Gastroesophageal sphincter (tissue), 4 donors: ENCODE measurements around the gene SLC16A9. TPM values are rescaled to one million over a fixed set of nuclear protein-coding genes. Genes with fewer than 3 reads are reported as not detected.

Source experiments
- ATAC-seq: fragments of 150-250 bp; one replicate; pipeline ENCODE4 v1.9.1; 2016; ENCODE audit warnings: mild to moderate bottlenecking, moderate library complexity
- H3K27ac ChIP-seq, 4 donors: fragments of 200-600 bp; sonication (generic) in 3 of 4; 1 replicate in 3 of 4; 2 replicates in 1 of 4; pipeline ENCODE4 v1.5.1; 2016 to 2019
- H3K27me3 ChIP-seq: fragments of 200-600 bp; sonication (generic); one replicate; pipeline ENCODE4 v1.5.1; 2019
- H3K36me3 ChIP-seq, 2 donors: fragments of 200-600 bp; sonication (generic); one replicate each; pipeline ENCODE4 v1.5.1; 2019; ENCODE audit warnings: control low read depth in 1 of 2
- H3K4me1 ChIP-seq, 3 donors: fragments of 200-600 bp; sonication (generic); 1 replicate in 2 of 3; 2 replicates in 1 of 3; pipeline ENCODE4 v1.5.1; 2016 to 2019; ENCODE audit warnings: control low read depth in 2 of 3
- H3K4me3 ChIP-seq, 2 donors: fragments of 200-600 bp; sonication (generic); one replicate each; pipeline ENCODE4 v1.5.1; 2019; ENCODE audit warnings: mild to moderate bottlenecking in 1 of 2, moderate library complexity in 1 of 2
- H3K9me3 ChIP-seq, 3 donors: fragments of 200-600 bp; sonication (generic); one replicate each; pipeline ENCODE4 v1.5.1; 2017 to 2019; ENCODE audit warnings: control low read depth in 2 of 3
- CTCF ChIP-seq, 4 experiments: fragments of 200-600 bp in 2 of 4; fragments of 450-650 bp in 2 of 4; sonication (generic) in 1 of 4; IDR thresholded peaks; one replicate each; pipeline ENCODE4 v1.5.1; 2017 to 2019; ENCODE audit warnings: antibody characterized with exemption in 4 of 4, mild to moderate bottlenecking in 2 of 4, moderate library complexity in 2 of 4
- EP300 ChIP-seq: sonication (generic); formaldehyde crosslinking; IDR thresholded peaks from one replicate; pipeline ENCODE4 v1.6.1; 2017; ENCODE audit warnings: antibody characterized with exemption, mild to moderate bottlenecking
- POLR2A ChIP-seq, 2 donors: fragments of 450-650 bp; IDR thresholded peaks; one replicate each; pipeline ENCODE4 v1.6.1; 2017; ENCODE audit warnings: antibody characterized with exemption in 2 of 2, mild to moderate bottlenecking in 2 of 2, moderate library complexity in 1 of 2
- POLR2AphosphoS5 ChIP-seq: sonication (generic); formaldehyde crosslinking; IDR thresholded peaks from one replicate; pipeline ENCODE4 v1.6.1; 2017; ENCODE audit warnings: antibody characterized with exemption
- whole genome bisulfite sequencing, 2 donors: methylation state at CpG; one replicate each; pipeline ENCODE4 v1.1.5; 2018; ENCODE audit warnings: low coverage in 1 of 2; 5-methylcytosine and 5-hydroxymethylcytosine counted together
- total RNA-seq, 4 donors: library from RNA; depleted of rRNA; stranded (reverse); fragments of >200 nt; gene quantifications; one replicate each; pipeline ENCODE4 v1.1.0, GENCODE V29; 2016

Gene SLC16A9
- total RNA-seq, 4 donors from 2014 or later, result 0.54 to 2.2 (median 1.2) TPM

GRCh38 chr10:59704630-59705029 is 5.0 kb downstream of the SLC16A9 start:
- TF ChIP-seq POLR2A (IDR thresholded peaks at IDR 0.05) (no peak), CTCF (IDR thresholded peaks at IDR 0.05) (no peak), EP300 (no peak), POLR2AphosphoS5 (no peak)
- 64% methylated on average over 2 of the region's 2 CpGs; no CpG with 5 or more reads in 1 of the 2 donors for WGBS, 2 donors
- no peak overlapping the region for H3K27ac ChIP-seq
- no peak overlapping the region for H3K4me3 ChIP-seq
- no peaks in the 10 kb centered on the region for H3K9me3 ChIP-seq
- no peaks in the 10 kb centered on the region for H3K36me3 ChIP-seq
- peaks cover 0 to 12% (median 8%) of the 10 kb centered on the region in 3 donors for H3K4me1 ChIP-seq
- ATAC-seq, result no peak
- H3K27me3 ChIP-seq, result peaks cover 7% of the 10 kb centered on the region

GRCh38 chr10:59702347-59702746 is 7.3 kb downstream of the SLC16A9 start:
- no peak overlapping the region for H3K4me3 ChIP-seq
- no peaks in the 10 kb centered on the region for H3K9me3 ChIP-seq
- WGBS, 2 donors, result 83 to 86% methylated on average over 4 of the region's 4 CpGs
- TF ChIP-seq POLR2AphosphoS5, result no peak
- no peak for TF ChIP-seq EP300
- no peak for TF ChIP-seq CTCF (IDR thresholded peaks at IDR 0.05)
- no peak for TF ChIP-seq POLR2A (IDR thresholded peaks at IDR 0.05)
- H3K4me1 ChIP-seq, result no peaks in the 10 kb centered on the region
- ATAC-seq, result no peak
- no peaks in the 10 kb centered on the region for H3K36me3 ChIP-seq
- H3K27me3 ChIP-seq, result no peaks in the 10 kb centered on the region
- H3K27ac ChIP-seq, result no peak overlapping the region

- WGBS, 2 donors, result 38 to 44% methylated on average over 2 to 4 of the region's 4 CpGs
- Histone ChIP-seq H3K36me3 (no peaks in the 10 kb centered on the region), H3K4me1 (no peaks in the 10 kb centered on the region), H3K27ac (no peak overlapping the region), H3K9me3 (no peaks in the 10 kb centered on the region), H3K27me3 (no peaks in the 10 kb centered on the region), H3K4me3 (no peak overlapping the region)
- TF ChIP-seq CTCF (IDR thresholded peaks at IDR 0.05) (no peak), POLR2AphosphoS5 (no peak), POLR2A (IDR thresholded peaks at IDR 0.05) (no peak), EP300 (no peak)
- no peak for ATAC-seq
Observed at GRCh38 chr10:59700709-59701108, 8.9 kb downstream of the SLC16A9 start.

- Histone ChIP-seq H3K27me3 (no peaks in the 10 kb centered on the region), H3K4me1 (no peaks in the 10 kb centered on the region), H3K27ac (no peak overlapping the region), H3K4me3 (no peak overlapping the region), H3K36me3 (no peaks in the 10 kb centered on the region), H3K9me3 (no peaks in the 10 kb centered on the region)
- TF ChIP-seq POLR2AphosphoS5 (no peak), EP300 (no peak), POLR2A (IDR thresholded peaks at IDR 0.05) (no peak), CTCF (IDR thresholded peaks at IDR 0.05) (no peak)
- no peak for ATAC-seq
- WGBS, 2 donors, result 67 to 71% methylated on average over 1 of the region's 1 CpG
Observed at GRCh38 chr10:59698326-59698725, 11.3 kb downstream of the SLC16A9 start.

GRCh38 chr10:59695637-59696036 is 14.0 kb downstream of the SLC16A9 start:
- no peak for ATAC-seq
- Histone ChIP-seq H3K9me3 (no peaks in the 10 kb centered on the region), H3K36me3 (no peaks in the 10 kb centered on the region), H3K4me1 (no peaks in the 10 kb centered on the region), H3K27me3 (no peaks in the 10 kb centered on the region), H3K4me3 (no peak overlapping the region), H3K27ac (no peak overlapping the region)
- TF ChIP-seq CTCF (IDR thresholded peaks at IDR 0.05) (no peak), EP300 (no peak), POLR2A (IDR thresholded peaks at IDR 0.05) (no peak), POLR2AphosphoS5 (no peak)
- WGBS, 2 donors, result 68 to 71% methylated on average over 3 of the region's 3 CpGs
